HG03139 (cell line): ENCODE data around the gene CERS6.
A peak's percentile ranks its signal among the peaks of the same experiment; 100 is the strongest.

Experiments
- ATAC-seq: cut with Tn5 transposase; IDR thresholded peaks from one replicate; pipeline ENCODE4 v1.9.1; 2021; ENCODE audit not compliant: unreplicated experiment

The CERS6 gene

DNA sequence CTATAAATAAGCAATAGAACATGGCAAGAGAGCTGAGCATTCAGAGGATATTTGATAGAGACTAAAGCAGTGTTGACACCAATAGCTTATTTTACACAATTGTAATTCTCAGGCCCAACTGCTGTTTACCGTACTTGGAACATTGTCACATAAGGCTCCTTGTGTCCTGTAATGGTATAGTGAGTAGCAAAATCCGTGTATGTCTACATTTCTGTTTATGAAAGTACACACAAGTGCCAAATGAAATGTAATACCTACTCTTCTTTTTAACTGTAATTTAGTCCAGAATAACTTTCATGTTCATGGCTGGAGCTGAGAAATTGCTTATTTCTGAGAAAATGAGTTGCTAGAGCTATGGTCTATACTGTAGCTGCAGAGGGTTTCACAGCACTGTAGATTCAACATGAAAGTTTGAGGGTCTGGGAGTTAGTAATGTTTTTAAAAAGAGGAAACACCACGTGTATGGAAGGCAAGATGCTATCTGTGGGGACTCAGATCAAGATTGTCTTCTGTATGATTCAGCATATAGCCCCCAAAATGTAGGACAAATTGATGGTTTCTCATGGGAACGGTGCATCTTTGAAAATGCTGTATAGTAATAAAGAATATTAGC is 236.2 kb downstream of the CERS6 start:
- no peak for ATAC-seq

DNA sequence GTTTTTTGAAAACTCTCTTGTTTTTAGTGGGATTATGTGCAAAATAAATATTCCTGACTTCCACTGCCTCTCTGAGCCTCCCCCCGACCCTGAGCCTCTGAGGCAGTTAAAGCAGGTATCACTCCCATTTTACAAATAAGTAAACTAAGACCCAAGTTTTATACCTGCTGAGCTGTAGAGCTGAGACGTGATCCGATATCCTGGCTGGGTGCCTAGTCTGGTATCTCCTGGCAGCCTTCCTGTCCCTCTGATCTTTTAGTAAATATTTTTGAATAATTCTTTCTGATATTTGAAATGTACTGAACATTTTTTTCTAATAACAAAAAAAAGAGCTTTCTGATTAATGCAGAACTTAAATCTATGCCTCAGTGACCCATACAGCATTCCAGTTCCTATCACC is 238.1 kb downstream of the CERS6 start:
- ATAC-seq: no peak

DNA sequence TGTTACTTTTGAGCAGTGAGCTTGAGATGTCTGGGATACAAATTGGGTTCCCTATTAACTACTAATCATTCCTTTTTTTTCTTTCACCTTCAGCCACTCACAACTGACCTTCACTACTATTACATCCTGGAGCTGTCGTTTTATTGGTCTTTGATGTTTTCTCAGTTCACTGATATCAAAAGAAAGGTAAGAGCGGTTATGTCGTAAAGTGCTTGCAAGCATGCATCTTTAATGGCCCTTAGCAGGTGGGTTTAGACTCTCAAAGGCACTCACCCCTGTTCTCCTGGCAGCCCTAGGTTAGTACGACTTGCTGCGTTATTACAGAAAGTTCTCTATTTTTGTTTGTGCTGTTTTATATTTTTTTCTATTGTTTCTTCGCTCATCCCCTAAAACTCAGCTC is 238.8 kb downstream of the CERS6 start:
- no peak for ATAC-seq

DNA sequence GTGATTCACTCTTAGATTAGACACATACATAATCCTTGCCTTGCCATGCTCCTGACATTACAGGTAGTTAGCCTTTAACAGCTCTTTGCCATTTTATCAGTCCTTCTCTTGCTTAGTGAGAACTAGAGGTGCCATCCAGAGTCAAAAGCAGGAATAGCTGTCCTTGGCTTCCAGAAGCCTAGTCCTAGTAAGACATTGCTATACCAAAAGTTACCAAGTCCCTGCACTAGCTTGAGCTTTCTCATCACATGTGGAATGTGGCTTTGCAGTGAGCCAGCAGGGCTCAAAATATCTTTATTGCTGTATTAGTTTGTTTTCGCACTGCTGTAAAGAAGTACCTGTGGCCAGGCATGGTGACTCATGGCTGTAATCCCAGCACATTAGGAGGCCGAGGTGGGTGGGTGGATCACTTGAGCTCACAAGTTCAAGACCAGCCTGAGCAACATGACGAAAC is 241.6 kb downstream of the CERS6 start:
- no peak for ATAC-seq

DNA sequence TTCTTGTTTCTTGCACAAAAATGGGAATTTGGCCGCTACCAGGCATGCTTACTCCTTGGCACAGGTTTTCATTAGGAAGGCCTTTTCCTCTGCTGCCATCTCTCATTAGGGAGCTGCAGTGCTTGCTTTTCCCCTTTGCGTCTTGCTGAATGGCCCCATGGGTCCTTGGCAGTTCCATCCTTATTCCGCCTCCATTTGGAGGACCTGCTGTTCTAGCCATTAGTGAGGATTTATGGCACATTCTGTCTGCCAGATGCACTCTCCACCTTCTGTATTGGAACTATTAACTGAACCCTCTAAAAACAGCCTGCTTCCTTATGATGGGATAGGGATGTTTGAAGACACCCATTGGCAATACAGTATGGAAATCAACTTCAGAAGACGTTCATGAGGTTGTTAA is 242.9 kb downstream of the CERS6 start:
- ATAC-seq: no peak

DNA sequence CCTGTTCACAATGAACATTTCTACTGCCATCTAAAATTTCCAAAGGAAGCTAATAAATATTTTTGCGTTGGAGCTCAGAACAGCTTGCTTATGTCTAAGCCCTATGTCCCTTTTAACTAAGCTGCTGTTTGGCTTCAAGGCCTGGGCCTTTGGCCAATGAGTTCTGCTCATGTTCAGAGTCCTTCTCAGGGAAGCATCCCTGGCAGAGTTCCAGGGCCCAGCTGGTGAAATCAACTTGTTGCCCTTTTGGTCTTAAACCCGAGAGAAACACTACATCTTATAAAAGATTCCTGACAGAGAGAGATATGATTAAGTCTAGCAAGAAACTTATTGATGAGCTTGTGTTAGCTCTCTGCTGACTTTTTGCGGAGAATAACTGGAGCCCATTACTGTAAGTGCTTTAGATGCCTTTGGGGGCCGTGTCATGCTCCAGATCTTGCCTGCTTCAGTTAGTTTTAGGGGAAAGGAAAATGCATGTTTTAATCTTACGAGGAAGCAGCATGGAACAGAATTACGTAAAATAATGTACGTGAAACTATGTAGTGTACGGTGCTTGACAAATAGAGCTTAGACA is 243.9 kb downstream of the CERS6 start:
- no peak for ATAC-seq

DNA sequence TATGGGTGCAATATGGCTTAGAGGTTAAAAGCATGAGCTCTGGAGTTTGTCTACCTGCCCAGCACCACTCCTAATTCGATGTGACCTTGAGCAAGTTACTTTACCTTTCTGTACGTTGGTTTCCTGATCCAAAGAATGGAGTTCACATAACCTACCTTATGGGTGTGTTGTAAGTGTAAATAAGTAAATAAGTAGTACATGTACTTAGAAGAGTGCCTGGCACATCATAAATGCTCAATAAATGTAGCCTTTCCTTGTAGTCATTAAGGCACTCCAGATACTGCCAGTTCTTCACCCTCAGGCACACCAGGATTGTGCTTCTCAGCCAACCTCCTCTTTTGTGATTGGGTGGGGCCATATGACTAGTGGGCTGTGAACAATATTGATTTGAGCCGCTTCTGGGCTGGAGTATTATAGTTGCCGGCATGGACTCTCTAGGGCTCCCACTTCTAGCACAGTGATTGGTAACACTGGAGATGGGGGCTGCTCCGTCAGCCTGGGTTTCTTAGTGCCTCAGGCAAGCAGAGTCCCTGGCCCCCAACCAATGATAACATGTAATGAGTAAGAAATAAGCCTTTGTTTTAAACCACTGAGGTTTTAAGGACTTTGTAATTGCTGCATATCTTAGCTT is 244.7 kb downstream of the CERS6 start:
- no peak for ATAC-seq

DNA sequence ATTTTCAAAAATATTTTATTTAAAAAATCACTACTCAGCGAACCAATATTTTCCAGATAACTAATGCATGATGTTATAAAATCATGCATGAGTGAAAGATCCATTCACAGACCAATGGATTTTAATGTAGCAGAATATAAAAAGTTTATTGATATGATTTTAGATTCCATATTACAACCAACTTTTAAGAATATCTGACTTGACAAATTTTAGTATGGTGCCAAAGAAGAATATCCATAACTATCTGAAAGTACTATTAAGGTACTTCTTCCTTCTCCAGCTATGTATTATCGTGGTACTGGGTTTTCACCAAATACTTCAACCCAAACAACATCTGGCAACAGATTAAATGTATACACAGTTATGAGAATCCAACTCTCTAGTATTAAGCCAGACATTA is 246.5 kb downstream of the CERS6 start:
- no peak for ATAC-seq

DNA sequence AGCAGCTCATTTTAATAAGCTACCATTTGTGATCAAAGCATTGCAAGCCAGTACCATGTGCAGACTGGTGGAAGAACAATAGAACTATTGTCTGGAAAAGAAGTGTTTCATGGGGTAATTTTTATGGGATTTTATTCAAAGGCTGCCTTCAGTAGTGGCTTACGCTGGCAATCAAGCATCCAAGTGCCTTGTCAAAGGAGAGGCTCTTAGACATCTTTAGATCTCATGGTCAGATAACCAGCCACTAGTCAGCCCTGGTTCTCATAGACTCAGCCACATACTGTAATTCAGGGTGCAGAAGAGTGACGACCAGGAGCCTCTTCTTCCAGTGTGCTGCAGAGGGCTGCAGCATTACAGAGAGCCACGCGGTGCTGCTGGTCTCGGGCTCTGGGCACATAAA is 247.9 kb downstream of the CERS6 start:
- no peak for ATAC-seq

DNA sequence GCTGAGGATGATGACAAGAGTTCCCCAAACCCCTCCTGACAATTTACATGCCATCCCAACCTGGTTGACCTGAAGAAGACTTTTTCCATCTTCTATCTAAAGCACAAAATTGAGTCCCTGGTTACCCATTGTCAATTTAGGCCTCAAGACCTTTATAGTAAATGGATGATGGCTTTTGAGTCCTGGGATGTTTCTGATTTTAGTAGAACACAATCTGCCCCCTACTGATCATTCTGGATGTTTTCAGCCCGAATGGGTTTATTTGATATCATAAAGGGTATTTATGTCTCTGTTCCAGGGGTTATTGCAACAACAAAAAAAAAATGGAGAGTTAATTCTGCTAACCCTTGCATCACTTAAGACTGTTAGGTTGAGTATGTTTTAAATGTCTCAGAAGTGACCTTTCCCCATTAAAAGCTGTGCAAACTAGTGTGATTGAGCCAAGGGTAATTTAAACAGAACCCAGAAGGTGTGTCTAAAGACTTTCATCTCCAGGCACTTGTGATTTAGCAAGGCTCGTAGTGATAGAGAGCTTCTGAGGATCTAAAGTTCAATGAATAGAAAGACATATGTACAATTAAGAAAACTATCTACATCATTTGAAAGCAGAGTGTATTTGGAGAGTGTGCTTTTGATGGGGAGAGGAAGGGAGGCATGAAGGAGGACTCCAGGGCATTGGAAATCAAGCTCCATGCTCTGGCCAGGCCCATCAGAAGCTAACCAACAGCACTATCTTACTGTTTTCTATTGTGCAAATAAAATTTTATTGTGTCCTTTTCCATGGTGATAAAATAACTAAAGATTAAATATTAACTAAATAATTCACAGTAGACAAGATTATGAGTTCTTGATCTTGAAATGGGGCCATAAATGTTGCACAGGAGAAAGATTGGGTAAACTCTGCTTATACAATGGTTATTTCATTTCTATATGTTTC is 249.7 kb downstream of the CERS6 start:
- no peak for ATAC-seq

DNA sequence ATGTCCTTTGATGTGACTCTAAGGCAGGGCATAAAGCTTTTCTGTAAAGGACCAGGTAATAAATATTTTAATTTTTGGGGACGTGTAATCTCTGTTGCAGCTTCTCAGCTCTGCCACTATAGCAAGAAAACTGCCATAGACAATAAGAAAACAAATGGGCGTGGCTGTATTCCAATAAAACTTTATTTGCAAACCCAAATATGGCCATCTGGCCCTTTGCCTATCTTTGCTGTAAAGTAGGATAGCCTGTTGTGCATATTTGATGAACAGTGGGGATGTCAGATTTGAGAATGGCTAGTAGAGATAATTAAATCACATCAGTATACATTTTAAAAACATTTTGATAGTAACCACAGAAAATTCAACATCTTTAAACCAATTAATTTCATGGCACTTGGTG is 250.7 kb downstream of the CERS6 start:
- ATAC-seq: no peak

DNA sequence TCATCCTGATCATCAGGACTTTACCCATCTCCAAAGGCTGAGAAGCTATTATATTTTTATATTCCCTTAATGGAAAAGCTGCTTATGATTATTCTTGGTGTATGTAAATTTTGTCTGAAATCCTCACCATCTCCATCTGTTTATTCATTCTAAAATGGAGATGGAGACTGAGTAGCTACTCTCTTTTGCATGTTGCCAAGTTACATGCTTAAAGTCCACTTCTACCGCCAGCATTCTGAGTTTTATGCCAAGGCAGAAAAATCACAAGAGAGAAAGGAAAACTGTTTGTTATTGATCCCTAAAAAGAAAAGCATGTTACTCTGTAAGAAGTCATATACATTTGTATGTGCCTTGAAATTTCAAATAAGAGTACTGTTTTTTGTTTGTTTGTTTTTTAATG is 252.0 kb downstream of the CERS6 start:
- no peak for ATAC-seq

DNA sequence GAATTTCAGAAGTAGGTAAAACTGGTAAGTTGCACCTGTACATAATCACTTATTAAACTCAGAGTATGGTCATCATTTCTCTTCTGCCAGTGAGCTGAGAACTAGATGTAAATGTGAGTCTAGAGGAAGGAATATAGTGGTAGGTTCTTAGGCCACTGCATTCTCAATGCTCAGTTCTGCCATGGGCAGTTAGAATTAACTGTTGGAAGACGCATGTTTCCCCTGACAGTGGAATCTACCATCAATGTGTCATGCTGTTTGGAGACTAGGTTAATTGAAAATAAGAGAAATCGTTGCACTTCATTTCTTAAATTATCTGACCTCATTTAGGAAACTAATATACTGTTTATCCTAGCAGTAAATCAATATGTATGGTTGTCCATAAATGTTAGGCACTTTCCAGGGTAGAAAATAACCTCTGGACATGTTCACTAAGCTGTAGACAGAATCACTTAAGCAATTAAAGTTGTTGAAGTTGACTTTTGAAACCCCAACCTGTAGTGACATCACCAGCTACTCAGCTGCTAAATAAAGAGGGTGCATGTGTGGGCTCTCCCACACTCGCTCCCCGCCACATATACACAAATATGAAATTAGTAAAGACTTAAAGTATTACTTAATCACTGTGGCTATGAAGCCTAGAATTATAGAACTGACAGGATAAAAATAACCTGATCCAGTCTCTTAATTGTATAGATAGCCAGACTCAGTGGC is 254.8 kb downstream of the CERS6 start:
- no peak for ATAC-seq

DNA sequence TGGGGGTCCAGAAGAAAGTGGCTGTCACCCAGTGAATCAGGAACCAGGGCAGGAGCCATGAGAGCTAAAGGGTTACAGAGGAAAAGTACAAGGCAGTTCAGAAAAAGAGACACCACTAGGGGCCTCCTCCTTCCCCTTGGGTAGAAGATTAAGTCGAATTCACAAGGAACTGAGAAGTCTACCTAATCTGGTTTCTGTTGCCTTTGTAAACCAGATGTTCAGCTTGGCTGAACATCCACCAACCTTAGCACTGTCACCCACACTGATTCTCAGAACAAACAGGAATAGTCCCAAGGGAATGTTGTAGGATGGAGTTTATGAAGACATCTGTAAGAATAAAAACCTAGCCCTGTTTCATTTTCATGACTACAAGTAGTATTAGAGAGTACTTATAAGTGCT is 256.0 kb downstream of the CERS6 start:
- peak; percentile 96 for ATAC-seq

DNA sequence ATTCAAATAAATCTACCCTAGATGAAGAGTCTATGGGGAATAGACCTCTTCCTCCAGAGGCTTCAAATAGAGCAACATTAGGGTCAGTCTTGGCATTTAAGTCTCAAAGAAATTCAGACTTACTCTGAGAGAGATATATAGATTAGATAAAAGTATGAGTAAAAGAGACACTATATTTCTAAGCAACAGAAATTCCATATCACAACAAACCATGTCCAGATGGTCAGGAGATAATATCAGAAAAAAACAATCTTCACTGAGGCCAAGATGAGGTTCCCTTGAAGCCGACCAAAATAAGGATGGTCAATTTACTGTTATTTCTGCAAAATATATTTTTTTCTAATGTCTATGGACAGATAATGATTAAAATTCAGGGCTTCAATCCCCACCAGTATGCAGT is 257.3 kb downstream of the CERS6 start:
- ATAC-seq: no peak

DNA sequence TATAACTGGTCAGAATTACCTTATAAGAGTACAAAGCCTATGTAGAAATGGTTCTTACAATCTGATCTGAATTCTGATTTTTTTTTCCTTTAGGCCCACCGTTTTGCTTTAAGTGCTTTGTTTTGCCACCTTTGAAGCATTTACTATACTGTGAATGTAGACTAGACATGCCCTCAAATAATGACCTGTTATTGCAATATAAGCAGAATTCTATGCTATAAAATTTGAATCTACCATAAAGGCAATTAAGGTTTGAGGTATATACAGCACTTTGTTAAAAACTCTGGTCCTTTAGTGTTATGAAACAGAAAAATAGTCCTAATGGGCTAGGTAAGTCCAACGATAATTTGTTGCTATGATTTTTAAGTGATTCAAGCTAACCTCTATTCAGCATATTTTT is 259.8 kb downstream of the CERS6 start:
- ATAC-seq: no peak

DNA sequence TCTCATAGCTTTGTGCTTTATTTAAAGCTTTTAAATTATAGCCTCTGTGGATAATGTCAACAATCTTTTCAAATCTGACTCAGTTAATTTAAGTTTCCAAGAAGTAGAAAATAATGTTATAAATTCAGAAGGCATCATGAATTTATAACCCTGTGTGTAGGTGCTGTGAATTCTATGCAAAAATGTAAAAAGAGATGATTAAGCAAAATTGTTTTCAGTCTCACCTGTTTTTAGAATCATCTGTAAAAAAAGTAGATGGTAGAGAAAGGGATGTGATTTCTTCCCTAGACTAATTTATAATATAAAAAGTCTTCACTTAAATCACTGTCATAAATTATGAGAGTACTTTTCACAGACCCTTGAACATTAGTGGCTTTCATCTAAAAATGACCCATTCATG is 260.8 kb downstream of the CERS6 start:
- ATAC-seq: no peak

DNA sequence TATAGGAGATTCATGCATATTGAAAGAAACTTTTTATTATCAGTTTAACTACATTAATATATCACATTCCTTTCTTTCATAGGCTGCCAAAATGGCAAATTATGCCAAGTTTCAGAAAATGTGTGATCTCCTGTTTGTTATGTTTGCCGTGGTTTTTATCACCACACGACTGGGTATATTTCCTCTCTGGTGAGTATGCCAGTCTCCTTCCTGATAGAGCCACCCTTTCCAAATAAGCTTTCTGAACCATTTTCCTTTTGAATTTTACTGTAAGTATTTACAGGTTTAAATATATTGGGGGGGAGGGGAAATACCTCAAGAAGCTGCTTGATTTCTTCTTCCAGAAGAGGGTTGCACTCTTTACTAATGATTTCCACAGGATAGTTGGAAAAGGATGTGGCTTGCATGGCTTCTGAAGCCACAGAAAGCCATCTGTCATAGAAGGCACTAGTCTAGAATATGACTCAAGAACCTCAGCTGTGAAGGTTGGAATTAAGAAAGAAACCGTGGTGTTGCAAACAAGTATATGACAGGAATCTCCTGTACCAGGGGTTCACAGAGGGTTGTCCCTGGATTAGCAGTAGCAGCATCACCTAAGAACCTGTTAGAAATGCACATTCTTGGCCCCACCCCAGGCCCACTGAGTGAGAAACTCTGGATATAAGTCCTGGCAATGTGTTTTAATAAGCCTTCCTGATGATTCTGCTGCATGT is 261.9 kb downstream of the CERS6 start:
- no peak for ATAC-seq

DNA sequence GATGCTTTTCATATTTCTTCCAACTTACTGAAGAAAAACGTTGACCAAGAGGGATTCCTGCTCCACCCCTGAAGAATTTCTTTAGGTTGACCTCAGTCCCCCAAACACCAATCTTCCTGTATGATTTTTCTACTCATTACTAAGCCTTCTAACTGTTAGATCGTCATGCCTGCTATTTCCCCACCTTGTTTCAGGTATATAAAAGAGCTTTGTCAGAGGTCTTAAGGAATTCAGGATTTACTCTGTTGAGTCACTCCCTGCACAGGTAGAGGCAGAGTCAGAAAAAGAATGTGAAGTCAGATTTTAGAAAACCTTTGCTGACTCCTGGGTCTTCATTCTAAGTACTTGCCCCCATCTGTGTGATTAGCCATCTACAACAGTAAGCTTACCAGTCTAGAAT is 262.6 kb downstream of the CERS6 start:
- no peak for ATAC-seq

DNA sequence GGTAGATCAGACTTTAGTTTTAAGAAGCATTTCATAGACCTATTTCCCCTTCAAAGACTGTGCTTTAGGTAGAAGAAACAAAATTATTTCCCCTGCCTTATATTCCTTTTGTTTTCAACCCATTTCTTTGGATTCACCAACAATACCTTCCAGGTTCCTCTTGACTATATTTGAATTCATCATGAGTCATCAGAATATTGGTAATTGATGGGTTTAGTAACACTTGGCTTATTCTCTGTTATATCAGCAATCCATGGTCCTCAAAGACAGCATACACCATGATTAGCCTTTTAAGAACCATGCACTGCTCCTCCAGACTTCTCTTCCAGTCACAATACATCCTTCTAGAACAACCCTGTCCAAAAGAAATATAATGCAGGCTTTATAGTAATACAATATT is 263.4 kb downstream of the CERS6 start:
- ATAC-seq: no peak
